ENCODE results near the gene TMPRSS7.

GRCh38 chr3:112088944-112089343, 54.4 kb downstream of the TMPRSS7 start:
- TF ChIP-seq CTCF (IDR thresholded peaks at IDR 0.05) (no peak), POLR2A (IDR thresholded peaks at IDR 0.05) (no peak)
